Bronchial epithelial cell (primary cell): Measurements from ENCODE around the gene NDUFB8. TPM values are rescaled to one million over a fixed set of nuclear protein-coding genes. Genes with fewer than 3 reads are reported as not detected.

Source experiments
- DNase-seq: peaks from one replicate; pipeline ENCODE4 v3.0.0-alpha.2; 2010; ENCODE audit warnings: low read depth
- FAIRE-seq: peaks from 2 replicates; lab custom pipeline; 2011; peaks lifted over from hg19 to GRCh38; lab: Jason Lieb, UNC
- H3K27me3 ChIP-seq: 2 replicates; pipeline ENCODE4 v1.5.1; 2011; ENCODE audit warnings: low read length; ENCODE audit not compliant: control insufficient read depth, insufficient read depth
- H3K36me3 ChIP-seq: 2 replicates; pipeline ENCODE4 v1.5.1; 2011; ENCODE audit warnings: low read length; ENCODE audit not compliant: control insufficient read depth, insufficient read depth
- H3K4me3 ChIP-seq: 2 replicates; pipeline ENCODE4 v1.5.1; 2011; ENCODE audit warnings: mild to moderate bottlenecking, low read depth, low read length, control low read depth
- CTCF ChIP-seq: IDR thresholded peaks from 2 replicates; pipeline ENCODE4 v1.5.1; 2011; ENCODE audit warnings: mild to moderate bottlenecking, moderate library complexity, low read length, control low read depth, inconsistent platforms; ENCODE audit not compliant: insufficient read depth, severe bottlenecking
- total RNA-seq: library from RNA; depleted of rRNA; stranded (reverse); fragments of >200 nt; gene quantifications from 2 replicates; pipeline ENCODE4 v1.2.1, GENCODE V29; 2014

The NDUFB8 gene
- total RNA-seq, 1 donor from 2014 or later: 134 TPM

- Histone ChIP-seq H3K36me3 (peaks cover 1% of the 10 kb centered on the region), H3K27me3 (no peaks in the 10 kb centered on the region), H3K4me3 (no peak overlapping the region)
- TF ChIP-seq CTCF: no peak
- FAIRE-seq (no peak), DNase-seq (no peak)
Observed at GRCh38 chr10:100509241-100509840, 20.3 kb downstream of the NDUFB8 start.

GRCh38 chr10:100508691-100509150, 20.9 kb downstream of the NDUFB8 start:
- peak; percentile 60 for TF ChIP-seq CTCF
- no peak for FAIRE-seq
- peak; percentile 67 for DNase-seq
- peaks cover 1% of the 10 kb centered on the region for H3K36me3 ChIP-seq
- no peaks in the 10 kb centered on the region for H3K27me3 ChIP-seq
- H3K4me3 ChIP-seq: no peak overlapping the region

- Histone ChIP-seq H3K27me3 (no peaks in the 10 kb centered on the region), H3K4me3 (no peak overlapping the region), H3K36me3 (peaks cover 1% of the 10 kb centered on the region)
- no peak for TF ChIP-seq CTCF
- DNase-seq (no peak), FAIRE-seq (no peak)
Observed at GRCh38 chr10:100508266-100508665, 21.4 kb downstream of the NDUFB8 start.

- Histone ChIP-seq H3K4me3 (no peak overlapping the region), H3K36me3 (peaks cover 1% of the 10 kb centered on the region), H3K27me3 (no peaks in the 10 kb centered on the region)
- FAIRE-seq (peak; percentile 87), DNase-seq (no peak)
- no peak for TF ChIP-seq CTCF
Observed at GRCh38 chr10:100507357-100507732, 22.3 kb downstream of the NDUFB8 start.

- peak; percentile 85 for DNase-seq
Observed at GRCh38 chr10:100506596-100507356, 22.9 kb downstream of the NDUFB8 start.

More at GRCh38 chr10:100506596-100507356, 22.9 kb downstream of the NDUFB8 start:
- H3K27me3 ChIP-seq: no peaks in the 10 kb centered on the region
- peaks cover 1% of the 10 kb centered on the region for H3K36me3 ChIP-seq
- no peak for FAIRE-seq
- no peak for TF ChIP-seq CTCF
- no peak overlapping the region for H3K4me3 ChIP-seq
